ENCODE results near the gene P2RX3.
A peak's percentile ranks its signal among the peaks of the same experiment; 100 is the strongest.
"Not testable (repeated sequence)": the region's sequence is repeated elsewhere in the genome, so short reads cannot be mapped to it uniquely, and the experiment has no call there.

Gene P2RX3

GRCh38 chr11:57325735-57326048 is 12.5 kb upstream of the P2RX3 start:
- DNase-seq: no peak

- no peak for DNase-seq
These were observed 10.4 kb upstream of the P2RX3 start for GRCh38 chr11:57327721-57328120.

GRCh38 chr11:57330029-57330428 is 8.1 kb upstream of the P2RX3 start:
- DNase-seq: no peak

- DNase-seq: no peak
These were observed 6.4 kb upstream of the P2RX3 start for GRCh38 chr11:57331720-57332119.

GRCh38 chr11:57332694-57333440 is 5.3 kb upstream of the P2RX3 start:
- DNase-seq: no peak

- DNase-seq: no peak
These were observed 3.2 kb upstream of the P2RX3 start for GRCh38 chr11:57335023-57335342.

DNA sequence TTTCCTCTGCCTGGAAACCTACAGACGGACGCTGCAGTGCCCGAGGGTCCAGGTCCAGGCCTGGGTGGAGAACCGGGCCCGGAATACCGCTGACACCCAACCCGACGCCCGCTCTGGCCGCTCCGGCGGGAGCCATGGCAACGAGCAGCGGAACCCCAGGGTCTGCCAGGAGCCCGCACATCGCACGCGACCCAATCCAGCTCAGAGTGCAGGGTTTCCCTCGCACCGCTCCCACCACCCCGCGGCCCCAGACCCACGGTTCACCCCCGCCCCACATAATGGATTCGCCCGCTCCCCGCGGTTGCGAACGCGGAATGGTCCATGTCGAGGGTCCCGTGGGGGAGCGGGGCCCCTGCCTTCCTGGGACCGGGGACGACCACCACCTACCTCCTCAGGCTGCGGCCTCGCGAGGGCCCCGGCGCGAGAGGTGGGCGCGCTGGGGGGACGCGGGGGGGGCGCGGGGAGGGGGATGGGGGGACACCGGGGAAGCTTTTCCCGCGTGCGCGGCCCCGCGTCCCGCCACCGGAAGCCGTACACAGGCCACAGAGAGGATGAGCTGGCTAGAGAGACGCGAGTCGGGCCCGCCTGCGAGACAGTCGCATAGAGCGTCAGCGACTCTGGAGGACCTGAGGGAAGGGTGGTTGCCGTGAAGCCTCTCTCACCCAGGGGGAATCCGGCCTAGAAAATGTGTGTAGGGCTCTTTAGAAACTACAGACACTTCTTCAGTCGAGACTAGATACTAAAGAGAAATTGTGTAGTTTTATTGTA is 2.6 kb upstream of the P2RX3 start, which contains the start of gene SSRP1:
Gene SSRP1 (minus strand): TSS at position 550 of the 768 bp plus-strand sequence. CDS start 771 bp downstream, outside the sequence.
- peak; percentile 92 for DNase-seq

- no peak for DNase-seq
These were observed 2.0 kb upstream of the P2RX3 start for GRCh38 chr11:57336111-57336666.

DNA sequence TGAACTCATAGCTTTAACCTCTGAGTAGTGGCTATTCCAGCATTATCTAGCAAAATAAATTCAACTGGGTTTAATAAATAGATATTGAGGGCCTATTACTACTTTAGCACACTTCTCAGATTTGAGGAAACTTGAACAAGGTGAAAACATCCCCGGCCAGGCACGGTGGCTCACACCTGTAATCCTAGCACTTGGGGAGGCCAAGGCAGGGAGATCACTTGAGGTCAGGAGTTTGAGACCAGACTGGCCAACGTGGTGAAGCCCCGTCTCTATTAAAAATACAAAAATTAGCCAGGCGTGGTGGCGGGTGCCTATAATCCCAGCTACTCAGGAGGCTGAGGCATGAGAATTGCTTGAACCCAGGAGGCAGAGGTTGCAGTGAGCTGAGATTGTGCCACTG is 1.3 kb upstream of the P2RX3 start:
- DNase-seq: not testable (repeated sequence)

DNA sequence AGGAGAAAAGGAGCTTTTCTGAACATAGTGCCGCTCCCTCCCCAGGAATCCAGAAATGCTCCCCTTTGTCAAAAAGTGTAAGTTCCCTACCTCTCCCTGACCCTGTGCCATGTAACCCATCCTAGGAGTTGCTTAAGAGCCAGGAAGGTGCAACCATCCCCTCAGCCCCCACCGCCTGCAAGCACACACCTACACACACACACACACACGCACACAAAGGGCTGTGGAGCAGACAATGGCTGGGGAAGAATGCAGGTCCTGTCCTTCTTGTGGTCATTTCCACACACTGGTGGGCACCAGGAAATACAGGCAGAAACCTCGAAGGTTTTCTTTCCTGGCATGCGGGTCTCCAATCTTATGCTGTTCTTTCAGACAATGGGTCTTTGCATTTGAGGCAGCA is 1.2 kb downstream of the P2RX3 start:
- DNase-seq: no peak

DNA sequence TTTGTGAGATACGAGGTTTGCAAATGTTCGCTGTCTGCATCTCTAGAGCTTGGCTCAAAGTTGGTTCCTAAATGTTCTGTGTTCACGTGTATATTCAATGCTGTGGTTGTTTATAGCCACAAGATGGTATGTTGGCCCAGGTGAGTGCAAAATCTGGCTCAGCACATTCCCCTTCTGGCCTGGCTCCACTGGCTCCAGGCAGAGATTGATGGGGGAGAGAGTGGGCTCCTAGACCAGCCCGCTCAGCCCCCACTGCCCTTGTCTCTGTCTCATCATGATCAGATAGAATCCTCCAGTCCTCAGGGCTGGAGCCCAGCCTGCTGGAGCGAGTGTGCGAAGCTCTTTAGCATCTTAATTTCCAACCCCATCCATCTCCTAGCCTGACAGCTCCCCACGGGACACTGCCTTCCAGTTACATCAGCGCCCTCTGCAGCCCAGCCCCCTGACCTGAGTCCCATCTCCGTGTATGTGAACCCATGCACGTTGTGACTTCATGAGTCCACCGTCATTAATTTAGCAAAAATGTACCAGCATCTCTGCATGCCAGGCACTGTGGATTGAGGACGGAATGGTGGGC is 2.0 kb downstream of the P2RX3 start:
- DNase-seq: peak; percentile 64

GRCh38 chr11:57341250-57341808 is 3.2 kb downstream of the P2RX3 start:
- DNase-seq: no peak

GRCh38 chr11:57342702-57343101 is 4.5 kb downstream of the P2RX3 start:
- DNase-seq: no peak

DNA sequence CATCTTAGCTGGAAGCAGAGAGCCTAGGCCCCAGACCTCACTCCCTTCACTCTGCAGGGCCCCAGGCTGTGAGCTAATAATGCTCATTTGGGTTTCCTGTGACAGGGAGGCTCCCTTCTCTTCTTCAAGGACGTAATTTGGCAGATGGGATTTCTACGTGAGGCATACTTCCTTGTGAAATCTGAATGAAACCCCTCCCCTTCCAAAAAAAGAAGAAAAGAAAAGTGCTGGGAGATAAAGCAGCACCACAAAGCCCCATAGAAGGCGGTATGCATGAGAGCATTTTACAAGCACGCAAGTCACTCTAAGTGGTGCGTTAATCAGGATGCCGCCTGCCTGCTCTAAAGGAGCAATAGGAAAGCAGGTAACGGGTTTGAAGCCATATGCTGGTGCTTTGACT is 5.7 kb downstream of the P2RX3 start:
- DNase-seq: no peak

- DNase-seq: no peak
These were observed 6.7 kb downstream of the P2RX3 start for GRCh38 chr11:57344826-57345225.

DNA sequence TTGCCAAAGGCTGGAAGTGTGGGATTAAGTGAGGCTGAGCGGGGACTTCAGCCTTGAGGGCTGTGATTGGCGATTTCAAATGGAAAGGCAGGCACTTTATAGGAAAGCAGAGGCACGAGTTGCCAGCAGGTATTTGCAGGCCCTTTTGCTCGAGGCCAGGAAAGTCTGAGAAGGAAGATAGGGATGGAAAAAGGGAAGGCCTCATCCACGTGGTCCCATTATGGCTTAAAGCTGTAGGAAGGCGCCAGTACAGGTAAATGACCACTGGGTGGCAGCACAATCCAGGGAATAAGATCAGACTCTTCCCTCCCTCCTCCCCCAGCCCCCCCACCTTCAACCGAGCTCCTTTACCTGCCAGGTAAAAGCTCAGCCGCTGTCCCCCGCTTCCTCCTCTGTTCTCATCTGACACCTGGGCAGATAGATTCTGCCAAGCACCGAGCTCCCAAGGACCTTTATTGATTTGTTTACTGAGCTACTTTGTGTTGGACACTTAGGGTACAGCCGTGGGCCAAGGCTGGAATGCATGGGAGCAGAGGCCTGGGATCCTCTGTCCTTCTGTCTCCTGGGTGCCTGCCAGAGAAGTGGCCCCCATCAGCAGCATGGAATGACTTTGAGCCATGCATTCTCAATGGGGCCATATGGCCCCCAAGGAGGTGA is 7.5 kb downstream of the P2RX3 start:
- peak; percentile 69 for DNase-seq

GRCh38 chr11:57347336-57347735 is 9.2 kb downstream of the P2RX3 start:
- DNase-seq: no peak

- no peak for DNase-seq
These were observed 9.9 kb downstream of the P2RX3 start for GRCh38 chr11:57348052-57348451.

GRCh38 chr11:57348636-57349313 is 10.6 kb downstream of the P2RX3 start:
- DNase-seq: no peak

- DNase-seq: peak; percentile 33
These were observed 11.5 kb downstream of the P2RX3 start for GRCh38 chr11:57349491-57350274.

DNA sequence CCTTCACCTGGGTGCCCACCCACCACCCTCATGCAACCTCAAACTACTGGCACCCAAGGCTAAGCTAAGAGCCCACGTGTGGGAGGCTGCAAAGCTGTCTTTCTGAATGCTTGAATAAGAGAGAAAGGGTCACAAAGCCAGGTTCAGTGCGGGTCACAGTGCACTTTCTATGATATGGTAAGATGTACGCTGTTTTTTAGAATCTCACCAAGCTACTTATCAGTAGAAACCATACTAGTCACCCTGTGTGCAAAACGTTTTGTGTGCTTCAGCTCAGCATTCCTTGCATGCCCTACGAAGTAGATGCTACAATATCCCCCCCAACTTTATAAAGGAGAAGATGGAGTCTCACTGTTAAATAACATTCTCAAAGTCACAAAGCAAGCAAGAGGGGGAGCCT is 14.9 kb downstream of the P2RX3 start:
- no peak for DNase-seq

Measured in fibroblast of skin of scalp (primary cell).